Astrocyte (in vitro differentiated cells and primary cell): ENCODE data around the gene ACSL6. TPM values are rescaled to one million over a fixed set of nuclear protein-coding genes. Genes with fewer than 3 reads are reported as not detected.

Experiments
- DNase-seq: peaks from one replicate; pipeline ENCODE4 v3.0.0-alpha.2; 2010; ENCODE audit warnings: low read depth
- FAIRE-seq: peaks from 2 replicates; lab custom pipeline; 2011; peaks lifted over from hg19 to GRCh38; lab: Jason Lieb, UNC
- H2AFZ ChIP-seq: 2 replicates; pipeline ENCODE4 v1.6.0; 2012; ENCODE audit warnings: low read depth, low read length, inconsistent platforms
- H3K27ac ChIP-seq: 2 replicates; pipeline ENCODE4 v1.5.1; 2011; ENCODE audit warnings: low read depth, low read length, inconsistent platforms
- H3K27me3 ChIP-seq: 2 replicates; pipeline ENCODE4 v1.6.0; 2011; ENCODE audit warnings: low read length, inconsistent platforms; ENCODE audit not compliant: insufficient read depth
- H3K36me3 ChIP-seq: 2 replicates; pipeline ENCODE4 v1.5.1; 2011; ENCODE audit warnings: low read length, inconsistent platforms; ENCODE audit not compliant: insufficient read depth
- H3K4me1 ChIP-seq: 2 replicates; pipeline ENCODE4 v1.5.1; 2011; ENCODE audit warnings: low read length, inconsistent platforms; ENCODE audit not compliant: insufficient read depth
- H3K4me2 ChIP-seq: 2 replicates; pipeline ENCODE4 v1.6.0; 2012; ENCODE audit warnings: low read length, inconsistent platforms
- H3K4me3 ChIP-seq: 2 replicates; pipeline ENCODE4 v1.5.1; 2011; ENCODE audit warnings: low read depth, mild to moderate bottlenecking, low read length, inconsistent platforms; ENCODE audit not compliant: insufficient read depth
- H3K79me2 ChIP-seq: 2 replicates; pipeline ENCODE4 v1.6.0; 2012; ENCODE audit warnings: mild to moderate bottlenecking, low read length, inconsistent platforms; ENCODE audit not compliant: insufficient read depth
- H3K9ac ChIP-seq: 2 replicates; pipeline ENCODE4 v1.6.0; 2012; ENCODE audit warnings: mild to moderate bottlenecking, low read length, inconsistent platforms
- H3K9me3 ChIP-seq: 2 replicates; pipeline ENCODE4 v1.5.1; 2012; ENCODE audit warnings: low read depth, mild to moderate bottlenecking, low read length, inconsistent platforms; ENCODE audit not compliant: insufficient read depth
- H4K20me1 ChIP-seq: 2 replicates; pipeline ENCODE4 v1.6.0; 2012; ENCODE audit warnings: low read length, inconsistent platforms; ENCODE audit not compliant: insufficient read depth
- H3K27ac Mint-ChIP-seq: one replicate; pipeline ENCODE4 v1.8.0; 2021; ENCODE audit warnings: mild to moderate bottlenecking, mixed read lengths; ENCODE audit not compliant: unreplicated experiment
- H3K27me3 Mint-ChIP-seq: one replicate; pipeline ENCODE4 v1.8.0; 2021; ENCODE audit warnings: low read depth, mixed read lengths; ENCODE audit not compliant: unreplicated experiment
- H3K36me3 Mint-ChIP-seq: one replicate; pipeline ENCODE4 v1.8.0; 2021; ENCODE audit warnings: low read depth, mixed read lengths; ENCODE audit not compliant: unreplicated experiment
- H3K4me1 Mint-ChIP-seq: one replicate; pipeline ENCODE4 v1.8.0; 2021; ENCODE audit warnings: low read depth, mixed read lengths; ENCODE audit not compliant: unreplicated experiment
- H3K4me3 Mint-ChIP-seq: one replicate; pipeline ENCODE4 v1.8.0; 2021; ENCODE audit warnings: mild to moderate bottlenecking, moderate library complexity, mixed read lengths; ENCODE audit not compliant: unreplicated experiment
- H3K9me3 Mint-ChIP-seq: one replicate; pipeline ENCODE4 v1.8.0; 2021; ENCODE audit warnings: mild to moderate bottlenecking, mixed read lengths; ENCODE audit not compliant: unreplicated experiment
- EZH2 ChIP-seq: IDR thresholded peaks from 2 replicates; pipeline ENCODE4 v1.6.1; 2012; ENCODE audit warnings: mild to moderate bottlenecking, low read length, inconsistent platforms; ENCODE audit not compliant: insufficient read depth
- total RNA-seq: library from RNA; stranded (reverse); gene quantifications from 2 replicates; pipeline ENCODE4 v1.2.1, GENCODE V29; 2021
- TF ChIP-seq, protein P1 (sequence below): IDR thresholded peaks from 2 replicates; pipeline ENCODE4 v1.5.1; 2011; ENCODE audit warnings: low read depth, mild to moderate bottlenecking, inconsistent platforms, low read length, moderate library complexity; ENCODE audit not compliant: insufficient read depth

Gene ACSL6
- total RNA-seq, 1 donor from 2014 or later = 0.07 TPM

DNA sequence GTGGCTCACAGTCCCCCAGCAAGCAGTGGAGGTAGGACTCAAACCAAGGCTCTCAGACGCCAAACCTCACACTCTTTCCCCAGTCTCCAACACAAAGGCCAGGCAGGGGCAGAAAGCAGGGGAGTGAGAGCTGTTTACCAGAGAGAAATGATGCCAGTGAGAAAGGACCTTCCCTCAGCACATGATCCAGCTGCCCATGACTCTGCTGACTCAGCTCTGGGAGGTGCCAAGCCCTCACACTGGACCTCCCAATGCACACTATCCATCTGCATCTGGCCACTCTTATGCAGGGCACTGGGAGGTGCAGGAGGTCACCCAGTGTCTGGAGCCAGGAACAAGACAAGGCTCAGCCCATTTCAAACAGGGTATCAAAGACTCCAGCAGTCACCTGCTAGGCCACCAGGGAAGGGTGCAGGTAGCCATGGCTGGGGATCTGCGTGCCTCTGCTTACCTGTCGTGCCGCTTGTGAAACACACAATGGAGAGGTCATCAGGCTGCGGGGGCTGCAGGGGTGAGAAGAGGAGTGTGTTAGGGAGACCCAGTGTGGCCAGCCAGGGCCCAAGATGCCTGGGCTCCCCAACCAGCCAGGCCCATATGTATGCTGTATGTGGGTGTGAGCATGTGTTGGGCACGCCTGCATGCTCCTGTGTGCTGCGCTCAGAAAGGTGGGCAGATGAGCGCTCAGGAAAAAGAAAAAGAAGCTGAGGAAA, 26.3 kb downstream of the ACSL6 start:
- Mint-ChIP-seq H3K27ac (no peak overlapping the region), H3K4me1 (peaks cover 18% of the 10 kb centered on the region), H3K36me3 (no peaks in the 10 kb centered on the region), H3K9me3 (peaks cover 3% of the 10 kb centered on the region), H3K4me3 (no peak overlapping the region), H3K27me3 (peaks cover 35% of the 10 kb centered on the region)
- Histone ChIP-seq H3K79me2 (no peaks in the 10 kb centered on the region), H3K4me3 (no peak overlapping the region), H3K9me3 (no peaks in the 10 kb centered on the region), H3K9ac (no peak overlapping the region), H3K4me1 (no peaks in the 10 kb centered on the region), H3K27ac (no peak overlapping the region), H3K36me3 (no peaks in the 10 kb centered on the region), H3K27me3 (no peaks in the 10 kb centered on the region), H3K4me2 (no peak overlapping the region), H2AFZ (no peak overlapping the region), H4K20me1 (no peaks in the 10 kb centered on the region)
- DNase-seq = no peak
- no peak for FAIRE-seq
- TF ChIP-seq, protein P1, sequence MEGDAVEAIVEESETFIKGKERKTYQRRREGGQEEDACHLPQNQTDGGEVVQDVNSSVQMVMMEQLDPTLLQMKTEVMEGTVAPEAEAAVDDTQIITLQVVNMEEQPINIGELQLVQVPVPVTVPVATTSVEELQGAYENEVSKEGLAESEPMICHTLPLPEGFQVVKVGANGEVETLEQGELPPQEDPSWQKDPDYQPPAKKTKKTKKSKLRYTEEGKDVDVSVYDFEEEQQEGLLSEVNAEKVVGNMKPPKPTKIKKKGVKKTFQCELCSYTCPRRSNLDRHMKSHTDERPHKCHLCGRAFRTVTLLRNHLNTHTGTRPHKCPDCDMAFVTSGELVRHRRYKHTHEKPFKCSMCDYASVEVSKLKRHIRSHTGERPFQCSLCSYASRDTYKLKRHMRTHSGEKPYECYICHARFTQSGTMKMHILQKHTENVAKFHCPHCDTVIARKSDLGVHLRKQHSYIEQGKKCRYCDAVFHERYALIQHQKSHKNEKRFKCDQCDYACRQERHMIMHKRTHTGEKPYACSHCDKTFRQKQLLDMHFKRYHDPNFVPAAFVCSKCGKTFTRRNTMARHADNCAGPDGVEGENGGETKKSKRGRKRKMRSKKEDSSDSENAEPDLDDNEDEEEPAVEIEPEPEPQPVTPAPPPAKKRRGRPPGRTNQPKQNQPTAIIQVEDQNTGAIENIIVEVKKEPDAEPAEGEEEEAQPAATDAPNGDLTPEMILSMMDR = no peak
- no peak for TF ChIP-seq EZH2

DNA sequence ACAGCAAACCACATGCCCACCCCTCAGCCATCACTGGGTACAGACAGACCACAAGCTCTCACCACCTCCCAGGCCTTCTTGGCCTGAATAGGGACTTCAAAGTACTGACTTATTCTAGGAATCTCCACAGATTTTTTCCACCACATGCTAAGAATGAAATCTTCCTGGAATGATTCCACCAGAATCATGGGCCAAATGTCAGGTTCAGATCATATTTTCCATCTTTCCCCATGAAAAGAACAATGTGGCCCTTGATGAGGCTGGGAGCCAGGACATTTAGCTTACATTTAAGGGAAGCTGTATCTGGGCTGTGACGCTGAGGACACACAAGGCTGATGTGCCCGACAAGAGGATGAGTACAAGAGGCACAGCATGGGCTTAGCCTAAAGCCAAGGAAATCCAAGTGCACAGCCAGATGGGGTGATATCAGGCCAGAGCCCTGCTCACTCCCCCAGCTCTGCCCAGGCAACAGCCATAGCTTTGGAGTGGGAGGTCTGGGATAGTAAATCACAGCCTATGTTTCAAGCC, 28.1 kb downstream of the ACSL6 start:
- Histone ChIP-seq H3K4me3 (no peak overlapping the region), H3K27me3 (no peaks in the 10 kb centered on the region), H3K79me2 (no peaks in the 10 kb centered on the region), H3K9ac (no peak overlapping the region), H4K20me1 (no peaks in the 10 kb centered on the region), H3K36me3 (no peaks in the 10 kb centered on the region), H3K9me3 (no peaks in the 10 kb centered on the region), H2AFZ (no peak overlapping the region), H3K4me1 (no peaks in the 10 kb centered on the region), H3K27ac (no peak overlapping the region), H3K4me2 (no peak overlapping the region)
- Mint-ChIP-seq H3K27me3 (peaks cover 43% of the 10 kb centered on the region), H3K9me3 (peaks cover 3% of the 10 kb centered on the region), H3K4me1 (peaks cover 18% of the 10 kb centered on the region), H3K27ac (no peak overlapping the region), H3K36me3 (no peaks in the 10 kb centered on the region), H3K4me3 (no peak overlapping the region)
- no peak for FAIRE-seq
- peak; percentile 55 for DNase-seq
- TF ChIP-seq, protein P1 = no peak
- no peak for TF ChIP-seq EZH2

DNA sequence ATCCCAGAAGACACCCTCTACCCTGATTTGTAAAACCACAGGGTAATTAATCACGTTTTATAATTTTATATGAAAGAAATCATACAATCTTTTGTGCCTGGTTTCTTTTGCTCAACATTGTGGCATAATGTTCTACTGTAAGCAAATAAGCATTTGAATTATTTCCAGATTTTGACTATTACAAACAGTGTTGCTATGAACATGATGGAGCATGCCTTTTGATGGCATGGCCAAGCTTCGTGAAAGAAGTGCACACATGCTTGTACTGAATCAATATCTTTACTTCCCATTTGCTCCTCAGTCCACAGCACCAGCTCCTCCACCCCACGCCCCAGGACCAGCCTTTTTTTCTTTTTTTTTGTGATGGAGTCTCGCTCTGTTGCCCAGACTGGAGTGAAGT, 29.9 kb downstream of the ACSL6 start:
- FAIRE-seq = no peak
- H3K4me3 Mint-ChIP-seq = no peak overlapping the region
- H3K79me2 ChIP-seq = no peaks in the 10 kb centered on the region

More for the DNA sequence above, 29.9 kb downstream of the ACSL6 start:
- H3K27me3 ChIP-seq = no peaks in the 10 kb centered on the region
- H3K4me1 ChIP-seq = no peaks in the 10 kb centered on the region
- Mint-ChIP-seq H3K27me3 (peaks cover 41% of the 10 kb centered on the region), H3K4me1 (peaks cover 21% of the 10 kb centered on the region), H3K36me3 (no peaks in the 10 kb centered on the region), H3K27ac (no peak overlapping the region), H3K9me3 (no peaks in the 10 kb centered on the region)
- H3K4me3 ChIP-seq = no peak overlapping the region
- no peaks in the 10 kb centered on the region for H3K36me3 ChIP-seq
- H2AFZ ChIP-seq = no peak overlapping the region
- TF ChIP-seq, protein P1 = no peak
- TF ChIP-seq EZH2 = no peak
- no peak overlapping the region for H3K4me2 ChIP-seq
- H3K9ac ChIP-seq = no peak overlapping the region
- no peak for DNase-seq
- H3K9me3 ChIP-seq = no peaks in the 10 kb centered on the region
- no peak overlapping the region for H3K27ac ChIP-seq
- no peaks in the 10 kb centered on the region for H4K20me1 ChIP-seq
